ENCODE measurements around the gene HCST. TPM values are rescaled to one million over a fixed set of nuclear protein-coding genes. Genes with fewer than 3 reads are reported as not detected.

The HCST gene
- total RNA-seq, 2 donors from 2014 or later = 45.5 to 47.6 TPM

- H3K4me1 Mint-ChIP-seq = peaks cover 13% of the 10 kb centered on the region
- H3K27ac Mint-ChIP-seq = peak overlapping the region; percentile 24
- H3K27me3 Mint-ChIP-seq = no peaks in the 10 kb centered on the region
- peaks cover 28% of the 10 kb centered on the region for H3K36me3 Mint-ChIP-seq (ENCODE audit: low read depth)
- no peaks in the 10 kb centered on the region for H3K9me3 Mint-ChIP-seq
- ATAC-seq (replicated peaks) = no peak
- H3K4me3 Mint-ChIP-seq = no peak overlapping the region
These were observed 41.3 kb downstream of the HCST start for GRCh38 chr19:35943321-35944301.

GRCh38 chr19:35944556-35944955 is 42.2 kb downstream of the HCST start:
- Mint-ChIP-seq H3K36me3 (ENCODE audit: low read depth) (peaks cover 21% of the 10 kb centered on the region), H3K4me3 (no peak overlapping the region), H3K27me3 (no peaks in the 10 kb centered on the region), H3K4me1 (peaks cover 14% of the 10 kb centered on the region), H3K9me3 (no peaks in the 10 kb centered on the region), H3K27ac (no peak overlapping the region)
- no peak for ATAC-seq (replicated peaks)

GRCh38 chr19:35945121-35945790 is 42.9 kb downstream of the HCST start:
- Mint-ChIP-seq H3K4me1 (peaks cover 14% of the 10 kb centered on the region), H3K27me3 (no peaks in the 10 kb centered on the region), H3K9me3 (no peaks in the 10 kb centered on the region), H3K27ac (peak overlapping the region; percentile 32), H3K4me3 (no peak overlapping the region), H3K36me3 (ENCODE audit: low read depth) (peaks cover 21% of the 10 kb centered on the region)
- no peak for ATAC-seq (replicated peaks)

GRCh38 chr19:35946203-35946602 is 43.9 kb downstream of the HCST start:
- Mint-ChIP-seq H3K4me3 (no peak overlapping the region), H3K9me3 (no peaks in the 10 kb centered on the region), H3K27ac (peak overlapping the region; percentile 54), H3K36me3 (ENCODE audit: low read depth) (peaks cover 14% of the 10 kb centered on the region), H3K27me3 (no peaks in the 10 kb centered on the region), H3K4me1 (peaks cover 10% of the 10 kb centered on the region)
- no peak for ATAC-seq (replicated peaks)

DNA sequence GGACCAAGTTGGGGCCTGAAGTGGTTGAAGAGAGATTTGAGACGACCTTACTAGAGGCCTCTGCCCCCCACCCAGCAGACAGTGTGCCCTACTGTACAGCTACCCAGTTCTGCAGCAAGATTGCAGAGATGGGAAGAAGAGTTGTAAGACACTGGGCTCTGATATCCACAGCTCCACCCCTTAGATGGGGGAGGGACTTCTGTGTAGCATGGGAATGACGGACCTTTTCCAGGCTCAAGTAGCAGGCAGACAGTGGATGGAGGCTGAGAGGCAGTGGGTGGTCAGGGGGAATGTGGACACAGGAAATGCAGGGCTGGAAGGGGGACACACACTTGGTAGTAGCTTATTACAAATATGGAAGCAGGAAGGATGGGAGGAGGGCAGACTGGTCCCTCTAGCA is 46.8 kb downstream of the HCST start:
- no peaks in the 10 kb centered on the region for H3K9me3 Mint-ChIP-seq
- ATAC-seq (replicated peaks) = no peak
- H3K27ac Mint-ChIP-seq = peak overlapping the region; percentile 81
- no peaks in the 10 kb centered on the region for H3K27me3 Mint-ChIP-seq
- peaks cover 3% of the 10 kb centered on the region for H3K36me3 Mint-ChIP-seq (ENCODE audit: low read depth)
- no peak overlapping the region for H3K4me3 Mint-ChIP-seq
- H3K4me1 Mint-ChIP-seq = peaks cover 16% of the 10 kb centered on the region

Other genes starting within 250 kb of the HCST start
- gene UPK1A, start 236.0 kb upstream of the HCST start, total RNA-seq = 1 to 10 TPM in 1 of 2 donors, under 1 TPM in 1; 0.73 to 8.0 TPM
- 100 to 1,000 TPM; 138 to 217 TPM for gene ZBTB32, start 198.0 kb upstream of the HCST start, total RNA-seq
- 100 to 1,000 TPM in 1 of 2 donors, 10 to 100 TPM in 1; 67.4 to 117 TPM for gene KMT2B, start 184.5 kb upstream of the HCST start, total RNA-seq
- 100 to 1,000 TPM in 1 of 2 donors, 10 to 100 TPM in 1; 42.3 to 153 TPM for gene IGFLR1, start 160.1 kb upstream of the HCST start, total RNA-seq
- 10 to 100 TPM; 17.8 to 21.6 TPM for gene U2AF1L4, start 157.1 kb upstream of the HCST start, total RNA-seq
- 10 to 100 TPM; 34.0 to 51.2 TPM for gene PSENEN, start 156.9 kb upstream of the HCST start, total RNA-seq
- 10 to 100 TPM; 11.0 to 20.1 TPM for gene LIN37, start 154.0 kb upstream of the HCST start, total RNA-seq
- gene HSPB6, start 145.5 kb upstream of the HCST start, total RNA-seq = not detected
- 10 to 100 TPM; 28.4 to 31.2 TPM for gene PROSER3, start 144.4 kb upstream of the HCST start, total RNA-seq
- gene ARHGAP33, start 127.0 kb upstream of the HCST start, total RNA-seq = 10 to 100 TPM; 40.3 to 71.7 TPM
- under 1 TPM in 1 of 2 donors, not detected in 1; 0.13 TPM for gene PRODH2, start 89.7 kb upstream of the HCST start, total RNA-seq
- under 1 TPM in 1 of 2 donors, not detected in 1; 0.05 TPM for gene NPHS1, start 50.0 kb upstream of the HCST start, total RNA-seq
- 1 to 10 TPM; 1.0 to 1.4 TPM for gene KIRREL2, start 45.6 kb upstream of the HCST start, total RNA-seq
- 1 to 10 TPM; 2.3 to 2.6 TPM for gene APLP1, start 34.0 kb upstream of the HCST start, total RNA-seq
- 100 to 1,000 TPM in 1 of 2 donors, 10 to 100 TPM in 1; 35.8 to 113 TPM for gene NFKBID, start 2.0 kb upstream of the HCST start, total RNA-seq
- not detected for gene TYROBP, start 5.8 kb downstream of the HCST start, total RNA-seq
- 10 to 100 TPM in 1 of 2 donors, 1 to 10 TPM in 1; 9.8 to 15.1 TPM for gene LRFN3, start 33.8 kb downstream of the HCST start, total RNA-seq
- gene SDHAF1, start 92.7 kb downstream of the HCST start, total RNA-seq = 10 to 100 TPM; 17.5 to 26.0 TPM
- gene SYNE4, start 106.3 kb downstream of the HCST start, total RNA-seq = 1 to 10 TPM; 1.5 to 3.9 TPM
- 10 to 100 TPM; 39.1 to 69.6 TPM for gene ALKBH6, start 111.7 kb downstream of the HCST start, total RNA-seq
- 1 to 10 TPM in 1 of 2 donors, under 1 TPM in 1; 0.89 to 7.1 TPM for gene CLIP3, start 130.3 kb downstream of the HCST start, total RNA-seq
- 1 to 10 TPM; 2.3 to 7.9 TPM for gene THAP8, start 151.8 kb downstream of the HCST start, total RNA-seq
- gene WDR62, start 152.4 kb downstream of the HCST start, total RNA-seq = 10 to 100 TPM; 19.3 to 33.2 TPM
- gene OVOL3, start 208.6 kb downstream of the HCST start, total RNA-seq = not detected
- 10 to 100 TPM; 32.4 to 58.0 TPM for gene POLR2I, start 212.3 kb downstream of the HCST start, total RNA-seq
- 100 to 1,000 TPM; 105 to 162 TPM for gene TBCB, start 212.9 kb downstream of the HCST start, total RNA-seq
- gene CAPNS1, start 237.5 kb downstream of the HCST start, total RNA-seq = 100 to 1,000 TPM; 259 to 374 TPM
- not detected for gene COX7A1, start 249.9 kb downstream of the HCST start, total RNA-seq

Measured in activated T-helper 17 cell treated with anti-CD3 and anti-CD28 coated beads, Interleukin-2, amount 50 U/mL, for 72 hours (primary cell).